H1 (cell line): ENCODE data around the gene ITGAV. TPM values are rescaled to one million over a fixed set of nuclear protein-coding genes. Genes with fewer than 3 reads are reported as not detected.

Experiments used
- CTBP2 ChIP-seq: IDR thresholded peaks from 2 replicates; pipeline ENCODE4 v1.7.0; 2011; ENCODE audit warnings: borderline replicate concordance, mild to moderate bottlenecking, moderate library complexity, mixed read lengths, low read length; ENCODE audit not compliant: insufficient read depth, insufficient read length
- KDM4A ChIP-seq: IDR thresholded peaks from one replicate; pipeline ENCODE4 v1.7.1; 2012; ENCODE audit warnings: low read depth, mild to moderate bottlenecking, moderate library complexity, low read length, inconsistent platforms; ENCODE audit not compliant: severe bottlenecking
- RNF2 ChIP-seq: fragments of 200-900, 300-1000 bp; sonication (generic); IDR thresholded peaks from 2 replicates; pipeline ENCODE4 v1.7.1; 2016; ENCODE audit warnings: borderline replicate concordance, low read depth, mild to moderate bottlenecking, antibody characterized with exemption, low read length; ENCODE audit not compliant: poor library complexity, severe bottlenecking; ENCODE audit errors: missing control alignments
- USF2 ChIP-seq: IDR thresholded peaks from 2 replicates; pipeline ENCODE4 v1.6.1; 2011; ENCODE audit warnings: low read length, improper control_type of control experiment
- polyA plus RNA-seq, 7 experiments: library from polyadenylated mRNA; depleted of rRNA in 3 of 7; stranded (reverse) in 5 of 7; unstranded in 2 of 7; fragments of >200 nt in 5 of 7; fragments of 200-250 nt in 2 of 7; gene quantifications; 1 replicate in 5 of 7; 2 replicates in 1 of 7; 4 replicates in 1 of 7; pipeline versions ENCODE4 v1.2.1 to v1.2.3, GENCODE V29; 2011 to 2013; ENCODE audit warnings: missing spikeins in 2 of 7, mixed read lengths in 2 of 7
- total RNA-seq: library from RNA; stranded (reverse); fragmentation: NEBNext Ultra II Directional; extraction: Animal tissue kit (Norgen Biotek cat#: 25700); gene quantifications from 2 replicates; pipeline ENCODE4 v1.2.1, GENCODE V29; 2021

Gene ITGAV
- total and polyA plus RNA-seq, 2 of the 8 experiments (the other 6 are each of a cell fraction or from before 2014, with no cell fraction given) = 11.7 to 42.4 TPM

GRCh38 chr2:186725783-186726182 lies 135.9 kb downstream of the ITGAV start (continued):
- TF ChIP-seq CTBP2 = no peak
- TF ChIP-seq KDM4A = no peak
- TF ChIP-seq RNF2 = no peak
- TF ChIP-seq USF2 = no peak
